Caki2 (cell line): ENCODE results near the gene PEAK3. TPM values are rescaled to one million over a fixed set of nuclear protein-coding genes. Genes with fewer than 3 reads are reported as not detected.

Source experiments
- DNase-seq: peaks from one replicate; pipeline ENCODE4 v3.0.0-alpha.2; 2015; ENCODE audit warnings: low read depth
- in situ Hi-C: cut with HindIII; loops from 2 replicates; pipeline ENCODE4 v1.10.0; 2016; ENCODE audit warnings: low sequenced_read_pairs, low pct_unique_long_range_greater_than_20kb, mixed read lengths
- total RNA-seq: library from RNA; depleted of rRNA; stranded (reverse); fragments of >200 nt; shearing (Covaris generic); gene quantifications from 2 replicates; pipeline ENCODE4 v1.2.3, GENCODE V29; 2014; ENCODE audit warnings: low replicate concordance

PEAK3 gene
- total RNA-seq, 1 experiment from 2014 or later, result not detected

- DNase-seq, result no peak
- in situ Hi-C loops, result no loop called here
Measured at GRCh38 chr19:2246014-2246620, 35.9 kb downstream of the PEAK3 start.

DNA sequence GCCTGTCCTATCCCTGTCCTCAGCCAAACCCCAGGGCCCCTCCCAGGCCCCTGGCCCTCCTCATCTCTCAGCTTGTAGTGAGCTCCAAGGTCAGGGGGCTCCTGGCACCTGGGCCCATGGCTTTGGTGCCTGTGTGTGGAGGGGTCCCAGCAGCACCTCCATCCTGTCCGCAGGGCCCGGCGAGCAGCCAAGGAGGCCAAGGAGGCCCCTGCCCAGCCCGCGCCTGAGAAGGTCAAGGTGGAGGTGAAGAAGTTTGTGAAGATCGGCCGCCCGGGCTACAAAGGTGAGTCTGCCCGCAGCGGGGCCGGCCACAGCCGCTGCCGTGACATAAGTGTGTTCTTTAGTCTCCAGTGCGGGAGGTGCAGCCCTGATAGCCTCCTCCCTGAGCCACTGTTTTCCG, 36.7 kb downstream of the PEAK3 start:
- no peak for DNase-seq
- in situ Hi-C loops, result no loop called here

- DNase-seq, result no peak
- in situ Hi-C loops, result no loop called here
Measured at GRCh38 chr19:2244486-2244885, 37.5 kb downstream of the PEAK3 start.

GRCh38 chr19:2244125-2244411, 37.9 kb downstream of the PEAK3 start:
- DNase-seq, result no peak
- in situ Hi-C loops, result no loop called here

GRCh38 chr19:2243274-2244124, 38.5 kb downstream of the PEAK3 start:
- DNase-seq, result no peak
- in situ Hi-C loops, result no loop called here

- in situ Hi-C loops, result no loop called here
Measured at GRCh38 chr19:2242816-2243215, 39.2 kb downstream of the PEAK3 start.

DNA sequence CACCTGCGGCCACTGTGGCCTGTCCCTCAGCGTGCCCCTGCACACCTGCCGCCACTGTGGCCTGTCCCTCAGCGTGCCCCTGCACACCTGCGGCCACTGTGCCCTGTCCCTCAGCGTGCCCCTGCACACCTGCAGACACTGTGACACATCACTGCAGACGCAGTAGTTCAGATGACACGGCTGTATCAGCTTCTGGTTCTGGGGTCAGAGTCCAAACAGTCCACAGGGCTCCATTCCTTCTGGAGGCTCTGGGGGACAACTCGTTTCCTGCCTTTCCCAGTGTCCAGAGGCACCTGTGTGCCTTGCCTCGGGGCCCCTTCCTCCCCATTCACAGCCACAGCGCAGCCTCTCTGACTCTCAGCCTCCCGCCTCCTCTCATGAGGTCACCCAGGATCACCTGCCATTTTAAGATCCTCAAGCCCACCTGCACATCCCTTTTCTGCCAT, 39.9 kb downstream of the PEAK3 start:
- in situ Hi-C loops, result no loop called here
- DNase-seq, result no peak

More at GRCh38 chr19:2242816-2243215, 39.2 kb downstream of the PEAK3 start:
- DNase-seq, result no peak

DNA sequence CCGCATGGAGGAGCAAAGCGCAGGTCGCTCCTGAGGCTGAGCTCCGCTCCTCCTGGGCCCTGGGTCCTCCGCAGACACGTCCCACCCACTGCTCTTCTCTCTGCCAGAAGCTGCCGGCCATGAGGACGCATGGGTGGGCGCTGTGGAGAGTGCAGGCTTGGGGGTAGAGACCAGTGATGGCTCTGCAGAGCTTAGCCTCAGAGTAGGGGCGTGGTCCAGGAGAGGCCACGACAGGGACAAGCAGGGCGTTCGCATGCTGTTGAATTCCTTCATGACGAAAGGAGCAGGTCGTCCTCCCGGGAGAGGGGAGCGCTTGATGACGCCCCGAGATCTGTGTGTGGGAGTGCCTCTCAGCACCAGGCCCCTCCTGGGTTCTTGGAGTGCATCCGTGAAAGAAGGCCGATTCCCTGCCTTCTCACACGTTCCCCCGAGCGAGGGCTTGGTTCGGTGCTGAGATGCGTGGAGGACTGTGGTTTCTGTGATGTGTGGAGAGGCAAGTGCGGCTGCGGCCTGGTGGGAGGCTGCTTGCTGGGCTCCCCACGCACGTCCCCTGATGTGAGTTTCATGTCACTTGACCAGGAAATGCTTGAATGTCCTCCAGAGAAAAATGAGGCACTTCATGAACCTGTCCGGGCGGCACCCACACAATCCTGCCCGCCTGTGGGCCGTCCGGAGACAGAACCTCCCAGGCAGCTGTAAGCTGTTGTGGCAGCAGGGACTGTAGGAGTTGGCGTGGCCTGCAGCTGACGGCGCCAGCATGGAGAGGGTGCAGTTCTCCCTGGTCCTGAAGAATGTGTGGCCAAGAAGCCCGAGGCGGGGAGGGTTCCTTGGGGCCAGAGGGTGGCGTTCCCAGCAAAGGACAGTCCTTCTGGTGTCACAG, 40.9 kb downstream of the PEAK3 start:
- in situ Hi-C loops, result no loop called here
- DNase-seq, result no peak

- in situ Hi-C loops, result no loop called here
- DNase-seq, result no peak
Measured at GRCh38 chr19:2239771-2240770, 41.9 kb downstream of the PEAK3 start.

- in situ Hi-C loops, result no loop called here
- DNase-seq, result no peak
Measured at GRCh38 chr19:2239173-2239572, 42.8 kb downstream of the PEAK3 start.

GRCh38 chr19:2237869-2238153, 44.2 kb downstream of the PEAK3 start:
- in situ Hi-C loops, result no loop called here
- no peak for DNase-seq

- in situ Hi-C loops, result no loop called here
- DNase-seq, result no peak
Measured at GRCh38 chr19:2237051-2237868, 44.7 kb downstream of the PEAK3 start.

- in situ Hi-C loops, result no loop called here
- DNase-seq, result peak; percentile 94
Measured at GRCh38 chr19:2236314-2237050, 45.5 kb downstream of the PEAK3 start, which contains the start of the genes PLEKHJ1 and SF3A2. TSS of gene PLEKHJ1 (minus strand) at chr19:2236329. CDS start at chr19:2236248, 81 bp downstream. TSS of gene SF3A2 (plus strand) at chr19:2236824. CDS start at chr19:2243419, 6,595 bp downstream.

- in situ Hi-C loops, result no loop called here
- DNase-seq, result no peak
Measured at GRCh38 chr19:2236064-2236313, 46.0 kb downstream of the PEAK3 start.

DNA sequence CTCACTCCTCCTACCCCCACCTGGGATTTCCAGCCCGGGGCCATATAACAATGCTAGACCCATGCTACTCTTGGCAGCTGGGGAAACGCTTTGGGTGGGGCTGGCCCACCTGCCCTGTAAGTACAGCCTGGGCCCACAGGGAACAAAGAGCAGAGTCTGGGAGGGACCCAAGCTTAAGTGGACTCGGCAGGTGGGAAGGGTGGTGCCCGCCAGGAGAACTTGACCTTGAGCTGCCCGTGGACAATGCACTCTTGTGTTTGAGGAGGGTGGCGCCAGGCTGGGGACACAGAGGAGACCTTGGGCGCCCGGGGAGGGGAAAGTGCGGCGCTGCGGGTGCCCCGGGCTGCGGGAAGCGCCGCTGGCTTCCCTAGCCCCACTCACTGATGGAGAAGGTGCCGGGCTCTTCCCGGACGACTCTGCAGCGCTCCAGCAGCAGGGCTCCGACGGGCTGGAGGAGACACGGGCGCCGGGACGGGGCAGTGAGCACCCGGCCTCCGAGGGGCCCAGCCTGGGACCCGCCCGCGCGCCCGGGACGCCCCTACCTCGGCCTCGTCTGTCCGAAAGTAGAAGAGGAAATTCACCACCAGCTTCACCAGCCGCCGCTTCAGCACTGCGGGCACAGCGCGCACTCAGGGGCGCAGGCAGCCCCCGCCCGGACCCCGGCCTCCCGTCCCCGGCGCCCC, 46.5 kb downstream of the PEAK3 start:
- in situ Hi-C loops, result no loop called here
- DNase-seq, result no peak

DNA sequence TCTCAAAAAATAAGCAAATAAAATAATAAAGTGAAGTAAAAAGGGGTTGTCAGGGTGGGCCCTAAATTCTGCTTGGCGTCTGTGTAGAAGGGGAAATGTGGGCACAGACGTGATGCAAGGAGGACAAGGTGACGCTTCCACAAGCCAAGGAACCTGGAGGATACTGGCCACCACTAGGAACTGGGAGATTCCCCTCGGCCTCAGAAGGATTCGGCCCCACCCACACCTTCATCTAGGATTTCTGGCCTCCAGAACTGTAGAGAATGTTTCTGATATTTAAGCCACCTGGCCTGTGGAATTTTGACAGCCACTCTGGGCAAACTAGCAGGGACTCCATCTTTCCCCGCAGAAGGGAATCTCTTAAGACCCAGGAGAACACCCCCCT, 47.0 kb downstream of the PEAK3 start:
- DNase-seq, result no peak
- in situ Hi-C loops, result no loop called here
